Lower leg skin (tissue), 4 donors: ENCODE measurements around the gene TTC7B. TPM values are rescaled to one million over a fixed set of nuclear protein-coding genes. Genes with fewer than 3 reads are reported as not detected.

Source experiments
- DNase-seq, 2 donors: peaks; one replicate each; pipeline ENCODE4 v3.0.0-alpha.2; 2019; ENCODE audit warnings: low spot score in 2 of 2
- H3K4me3 ChIP-seq: fragments of 200-600 bp; sonication (generic); 2 replicates; pipeline ENCODE4 v1.5.1; 2017; ENCODE audit warnings: mild to moderate bottlenecking, low read depth; ENCODE audit not compliant: poor library complexity, severe bottlenecking
- POLR2A ChIP-seq, 2 donors: fragments of 450-650 bp; IDR thresholded peaks; one replicate each; pipeline ENCODE4 v1.6.1; 2016 to 2017; ENCODE audit warnings: antibody characterized with exemption in 2 of 2, mild to moderate bottlenecking in 1 of 2, moderate library complexity in 1 of 2
- WGBS, 2 donors: methylation state at CpG; one replicate each; pipeline ENCODE4 v1.1.5; 2018; 5-methylcytosine and 5-hydroxymethylcytosine counted together
- intact Hi-C: fragments of 100-400 bp; cut with DNase I; formaldehyde crosslinking; loops from one replicate; pipeline ENCODE4 v1.15.0; 2023; ENCODE audit warnings: low total_unique reads
- total RNA-seq, 4 donors: library from RNA; depleted of rRNA; stranded (reverse); fragments of >200 nt; gene quantifications; one replicate each; pipeline ENCODE4 v1.1.0, GENCODE V29; 2016
- TF ChIP-seq, protein P1 (sequence below), 3 donors: fragments of 450-650 bp; IDR thresholded peaks; one replicate each; pipeline ENCODE4 v1.5.1; 2016; ENCODE audit warnings: antibody characterized with exemption in 3 of 3, mild to moderate bottlenecking in 3 of 3, moderate library complexity in 2 of 3

Gene TTC7B
- total RNA-seq, 4 donors from 2014 or later, result 10.3 to 28.7 (median 20.2) TPM

DNA sequence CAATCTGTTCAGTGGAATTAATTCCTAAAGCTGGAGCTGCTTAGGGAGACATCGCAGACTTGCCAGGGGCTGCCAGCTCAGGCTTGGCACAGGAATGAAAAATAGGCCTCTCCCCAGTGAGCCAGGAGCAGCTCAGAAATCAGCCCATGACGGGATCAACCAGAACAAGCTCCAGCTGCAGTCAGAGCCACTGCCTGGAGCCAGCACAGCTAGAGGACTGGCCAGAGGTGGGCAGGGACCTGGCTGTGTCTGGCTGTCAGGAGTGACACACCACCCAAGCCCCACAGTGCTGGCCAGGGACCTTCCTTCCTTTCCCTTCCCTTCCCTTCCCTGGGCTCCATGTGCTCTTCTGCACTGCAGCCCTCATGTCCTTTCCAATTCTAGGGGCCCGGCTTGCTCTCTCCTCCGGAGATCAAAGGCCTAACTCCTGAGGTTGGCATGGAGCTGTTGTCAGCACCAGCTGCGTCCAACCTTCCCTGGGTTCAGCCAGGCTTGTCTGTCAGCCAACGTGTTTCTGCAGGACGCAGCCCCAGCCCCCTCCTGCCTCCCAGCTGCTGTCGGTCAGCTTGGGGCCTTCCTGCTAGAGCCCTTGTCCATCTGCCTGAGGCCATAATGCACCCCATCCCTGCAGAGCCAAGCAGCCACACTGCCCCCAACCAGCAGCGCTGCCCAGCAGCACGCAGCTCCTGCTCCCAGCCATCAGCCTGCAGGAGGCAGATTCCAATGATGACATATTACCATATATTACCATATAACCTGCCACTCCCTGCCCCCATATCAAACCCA is 270.1 kb downstream of the TTC7B start:
- no peak for DNase-seq
- intact Hi-C loops, result no loop called here
- WGBS, 2 donors, result 41% methylated on average over 10 of the region's 10 CpGs
- no peak overlapping the region for H3K4me3 ChIP-seq
- no peak for TF ChIP-seq POLR2A (IDR thresholded peaks at IDR 0.05)
- TF ChIP-seq, protein P1, sequence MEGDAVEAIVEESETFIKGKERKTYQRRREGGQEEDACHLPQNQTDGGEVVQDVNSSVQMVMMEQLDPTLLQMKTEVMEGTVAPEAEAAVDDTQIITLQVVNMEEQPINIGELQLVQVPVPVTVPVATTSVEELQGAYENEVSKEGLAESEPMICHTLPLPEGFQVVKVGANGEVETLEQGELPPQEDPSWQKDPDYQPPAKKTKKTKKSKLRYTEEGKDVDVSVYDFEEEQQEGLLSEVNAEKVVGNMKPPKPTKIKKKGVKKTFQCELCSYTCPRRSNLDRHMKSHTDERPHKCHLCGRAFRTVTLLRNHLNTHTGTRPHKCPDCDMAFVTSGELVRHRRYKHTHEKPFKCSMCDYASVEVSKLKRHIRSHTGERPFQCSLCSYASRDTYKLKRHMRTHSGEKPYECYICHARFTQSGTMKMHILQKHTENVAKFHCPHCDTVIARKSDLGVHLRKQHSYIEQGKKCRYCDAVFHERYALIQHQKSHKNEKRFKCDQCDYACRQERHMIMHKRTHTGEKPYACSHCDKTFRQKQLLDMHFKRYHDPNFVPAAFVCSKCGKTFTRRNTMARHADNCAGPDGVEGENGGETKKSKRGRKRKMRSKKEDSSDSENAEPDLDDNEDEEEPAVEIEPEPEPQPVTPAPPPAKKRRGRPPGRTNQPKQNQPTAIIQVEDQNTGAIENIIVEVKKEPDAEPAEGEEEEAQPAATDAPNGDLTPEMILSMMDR (IDR thresholded peaks at IDR 0.05), result no peak

DNA sequence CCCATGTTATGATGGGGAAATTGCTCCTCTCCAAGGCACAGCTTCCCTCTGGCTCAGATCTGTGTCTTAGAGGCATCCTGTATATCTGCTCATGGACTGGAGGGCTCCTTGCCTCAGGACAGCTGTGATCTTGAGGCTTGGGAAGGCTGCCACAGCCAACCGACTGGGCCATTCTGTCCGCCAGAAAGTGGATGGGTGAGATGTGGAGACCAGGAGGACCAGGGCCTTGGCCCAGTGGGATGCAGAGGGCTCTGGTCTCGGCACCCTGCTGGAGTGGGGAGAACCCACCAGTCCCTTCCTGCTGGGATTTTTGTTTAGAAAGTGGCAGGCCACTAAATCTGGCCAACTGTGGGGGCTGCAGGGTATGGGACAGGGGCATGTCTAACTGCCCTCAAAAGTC is 270.8 kb downstream of the TTC7B start:
- no peak for DNase-seq
- H3K4me3 ChIP-seq, result no peak overlapping the region
- 79 to 85% methylated on average over 3 of the region's 3 CpGs for WGBS, 2 donors
- intact Hi-C loops, result no loop called here
- TF ChIP-seq, protein P1 (IDR thresholded peaks at IDR 0.05), result no peak
- no peak for TF ChIP-seq POLR2A (IDR thresholded peaks at IDR 0.05)

DNA sequence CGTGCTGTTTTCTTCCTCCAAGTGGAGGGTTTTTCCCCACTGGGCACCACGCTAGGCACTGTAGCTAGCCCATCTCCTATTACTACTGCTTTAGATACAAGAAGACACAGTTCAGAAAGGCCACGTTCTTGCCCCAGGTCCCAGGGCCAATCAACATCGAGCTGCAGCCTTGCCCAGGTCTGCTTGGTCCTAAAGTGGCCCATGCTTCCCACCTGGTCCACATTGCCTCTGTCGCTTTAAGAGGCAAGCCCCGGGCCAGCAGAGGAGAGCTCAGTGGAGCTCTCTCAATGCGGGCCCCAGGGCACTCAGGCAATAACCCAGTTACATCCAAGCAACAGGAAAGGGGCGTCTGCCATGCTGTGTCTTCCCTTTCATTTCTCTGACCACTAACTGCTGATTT is 271.3 kb downstream of the TTC7B start:
- no peak for TF ChIP-seq POLR2A (IDR thresholded peaks at IDR 0.05)
- TF ChIP-seq, protein P1 (IDR thresholded peaks at IDR 0.05), result no peak
- DNase-seq, result no peak
- no peak overlapping the region for H3K4me3 ChIP-seq
- intact Hi-C loops, result no loop called here
- WGBS, 2 donors, result 78 to 82% methylated on average over 8 of the region's 8 CpGs

DNA sequence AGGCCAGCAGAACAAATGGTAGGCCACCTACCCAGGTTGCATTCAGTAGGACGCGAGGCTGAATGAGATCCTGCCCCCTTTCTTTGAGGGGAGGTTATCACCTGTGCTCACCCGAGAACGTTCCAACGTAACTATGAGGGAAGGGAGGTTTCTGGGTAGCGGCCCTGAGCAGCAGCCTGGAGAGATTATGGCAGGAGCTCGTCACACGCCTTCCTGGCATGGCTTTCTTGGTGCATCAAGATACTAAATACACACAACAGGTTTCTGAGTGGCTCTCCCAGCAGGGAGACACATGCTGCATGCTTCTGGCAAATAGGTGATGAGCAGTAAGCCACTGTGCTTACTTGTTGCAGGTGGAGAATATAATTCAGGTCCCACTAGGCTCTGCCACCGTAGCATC is 271.7 kb downstream of the TTC7B start:
- intact Hi-C loops, result no loop called here
- H3K4me3 ChIP-seq, result no peak overlapping the region
- WGBS, 2 donors, result 82 to 98% methylated on average over 9 of the region's 9 CpGs
- DNase-seq, result no peak
- no peak for TF ChIP-seq POLR2A (IDR thresholded peaks at IDR 0.05)
- TF ChIP-seq, protein P1 (IDR thresholded peaks at IDR 0.05), result no peak

DNA sequence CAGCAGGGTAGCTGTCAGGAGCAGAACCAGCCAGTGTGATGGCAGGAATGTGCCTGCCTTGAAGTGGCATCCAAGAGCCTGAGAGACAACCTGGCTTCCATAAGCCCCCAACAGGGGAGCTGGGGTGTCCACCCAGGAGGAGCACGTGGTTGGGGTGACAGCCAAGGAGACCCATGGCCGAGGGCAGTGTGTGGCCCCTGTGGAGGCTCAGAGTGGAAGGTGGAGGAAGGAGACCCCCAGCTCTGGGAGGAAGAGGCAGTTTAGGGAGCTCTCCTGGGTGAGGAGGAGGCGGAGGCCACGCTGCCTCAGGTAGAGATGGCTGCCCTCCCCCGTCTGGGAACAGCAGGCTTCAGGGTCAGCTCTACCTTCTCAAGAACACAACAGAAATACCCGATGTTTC is 272.4 kb downstream of the TTC7B start:
- no peak for DNase-seq
- TF ChIP-seq, protein P1 (IDR thresholded peaks at IDR 0.05), result no peak
- no peak for TF ChIP-seq POLR2A (IDR thresholded peaks at IDR 0.05)
- H3K4me3 ChIP-seq, result no peak overlapping the region
- WGBS, 2 donors, result 90 to 93% methylated on average over 6 of the region's 6 CpGs
- intact Hi-C loops, result no loop called here
